Measurements from ENCODE around the gene PCBP3.

DNA sequence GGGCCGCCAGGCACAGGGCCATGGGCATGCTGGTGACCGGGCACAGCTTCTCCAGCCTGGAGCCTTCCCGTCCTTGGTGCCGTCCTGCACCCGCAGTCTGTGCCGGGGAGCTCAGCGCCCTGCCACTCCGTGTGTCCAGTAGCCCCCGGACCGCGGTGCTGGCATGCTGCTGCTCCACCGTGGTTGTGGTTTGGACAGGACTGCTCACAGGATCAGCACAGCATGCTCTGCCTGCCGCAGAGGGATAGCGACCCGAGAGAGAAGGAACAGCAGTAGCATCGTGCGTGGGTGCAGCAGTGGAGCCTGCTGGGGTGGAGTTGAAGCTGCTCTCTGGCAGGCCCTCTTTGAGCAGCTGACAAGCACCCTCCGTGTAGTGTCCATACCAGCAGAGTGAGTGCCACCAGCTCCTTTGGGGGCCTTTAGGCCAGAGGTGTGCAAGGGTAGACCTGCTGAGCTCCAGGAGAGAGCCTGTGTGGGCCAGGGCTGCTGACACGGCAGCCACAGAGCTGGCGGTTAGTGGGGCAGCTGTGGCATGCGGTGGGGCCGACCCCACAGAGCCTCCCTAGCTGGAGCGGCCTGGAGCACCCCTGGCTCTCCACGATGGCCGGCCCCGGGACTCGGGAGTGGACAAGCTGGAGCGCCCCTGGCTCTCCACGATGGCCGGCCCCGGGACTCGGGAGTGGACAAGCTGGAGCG, 6.4 kb upstream of the PCBP3 start:
- TF ChIP-seq, protein P1, sequence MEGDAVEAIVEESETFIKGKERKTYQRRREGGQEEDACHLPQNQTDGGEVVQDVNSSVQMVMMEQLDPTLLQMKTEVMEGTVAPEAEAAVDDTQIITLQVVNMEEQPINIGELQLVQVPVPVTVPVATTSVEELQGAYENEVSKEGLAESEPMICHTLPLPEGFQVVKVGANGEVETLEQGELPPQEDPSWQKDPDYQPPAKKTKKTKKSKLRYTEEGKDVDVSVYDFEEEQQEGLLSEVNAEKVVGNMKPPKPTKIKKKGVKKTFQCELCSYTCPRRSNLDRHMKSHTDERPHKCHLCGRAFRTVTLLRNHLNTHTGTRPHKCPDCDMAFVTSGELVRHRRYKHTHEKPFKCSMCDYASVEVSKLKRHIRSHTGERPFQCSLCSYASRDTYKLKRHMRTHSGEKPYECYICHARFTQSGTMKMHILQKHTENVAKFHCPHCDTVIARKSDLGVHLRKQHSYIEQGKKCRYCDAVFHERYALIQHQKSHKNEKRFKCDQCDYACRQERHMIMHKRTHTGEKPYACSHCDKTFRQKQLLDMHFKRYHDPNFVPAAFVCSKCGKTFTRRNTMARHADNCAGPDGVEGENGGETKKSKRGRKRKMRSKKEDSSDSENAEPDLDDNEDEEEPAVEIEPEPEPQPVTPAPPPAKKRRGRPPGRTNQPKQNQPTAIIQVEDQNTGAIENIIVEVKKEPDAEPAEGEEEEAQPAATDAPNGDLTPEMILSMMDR (IDR thresholded peaks at IDR 0.05; ENCODE audit: insufficient read depth, low read length, poor library complexity, severe bottlenecking), result no peak
- no peak for TF ChIP-seq EZH2phosphoT487 (conservative IDR thresholded peaks at IDR 0.05; ENCODE audit: low read length)

Data from SU-DHL-6 (cell line).